SJSA1 (cell line): ENCODE measurements around the gene RBP2. TPM values are rescaled to one million over a fixed set of nuclear protein-coding genes. Genes with fewer than 3 reads are reported as not detected.
"Not testable (repeated sequence)": the region's sequence is repeated elsewhere in the genome, so short reads cannot be mapped to it uniquely, and the experiment has no call there.

Experiments
- DNase-seq, 2 experiments: peaks; one replicate each; pipeline ENCODE4 v3.0.0-alpha.2; 2015 to 2020; ENCODE audit warnings: low spot score in 2 of 2, low read depth in 1 of 2
- H3K27ac ChIP-seq: fragments of 250-450 bp; sonication (Bioruptor Pico); 2 replicates; pipeline ENCODE4 v1.5.1; 2020; ENCODE audit warnings: mild to moderate bottlenecking, moderate library complexity
- H3K27me3 ChIP-seq: fragments of 250-450 bp; sonication (Bioruptor Pico); replicated peaks from 2 replicates; pipeline ENCODE4 v1.5.1; 2020; ENCODE audit warnings: mild to moderate bottlenecking, moderate library complexity
- H3K36me3 ChIP-seq: fragments of 250-450 bp; sonication (Bioruptor Pico); 2 replicates; pipeline ENCODE4 v1.5.1; 2020; ENCODE audit warnings: mild to moderate bottlenecking
- H3K4me1 ChIP-seq: fragments of 250-450 bp; sonication (Bioruptor Pico); replicated peaks from 2 replicates; pipeline ENCODE4 v1.6.1; 2021; ENCODE audit warnings: mild to moderate bottlenecking
- H3K4me3 ChIP-seq: fragments of 250-450 bp; sonication (Bioruptor Pico); 2 replicates; pipeline ENCODE4 v1.5.1; 2020; ENCODE audit warnings: mild to moderate bottlenecking
- H3K9me3 ChIP-seq: fragments of 250-450 bp; sonication (Bioruptor Pico); replicated peaks from 2 replicates; pipeline ENCODE4 v1.5.1; 2020; ENCODE audit warnings: mild to moderate bottlenecking
- total RNA-seq: library from RNA; depleted of rRNA; stranded (reverse); fragments of >200 nt; shearing (Covaris generic); gene quantifications from 2 replicates; pipeline ENCODE4 v1.2.3, GENCODE V29; 2014; rRNA removed

Gene RBP2
- total RNA-seq, 1 experiment from 2014 or later, result not detected

DNA sequence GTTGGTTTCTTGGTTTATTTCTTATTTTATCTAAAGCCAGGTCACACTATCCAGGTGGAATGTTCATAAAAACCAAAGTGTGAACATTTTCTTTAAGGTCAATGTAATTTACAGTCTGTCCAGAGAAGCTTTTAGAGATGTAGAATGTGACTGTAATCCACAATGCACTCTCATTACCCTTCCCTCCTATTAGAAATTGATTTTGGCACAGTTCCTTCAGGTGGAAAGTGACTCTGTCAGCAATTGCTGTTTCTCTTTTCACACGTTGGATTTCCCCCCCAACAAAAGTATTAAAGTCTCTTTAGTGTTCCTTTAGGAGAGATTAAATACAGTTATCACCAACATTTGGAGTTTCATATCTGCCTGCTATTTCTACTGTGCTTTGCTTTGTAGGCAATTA is 55.3 kb downstream of the RBP2 start:
- no peaks in the 10 kb centered on the region for H3K27me3 ChIP-seq
- no peak overlapping the region for H3K4me3 ChIP-seq
- no peaks in the 10 kb centered on the region for H3K9me3 ChIP-seq
- DNase-seq, result no peak
- no peaks in the 10 kb centered on the region for H3K4me1 ChIP-seq
- H3K27ac ChIP-seq, result no peak overlapping the region
- H3K36me3 ChIP-seq, result no peaks in the 10 kb centered on the region

DNA sequence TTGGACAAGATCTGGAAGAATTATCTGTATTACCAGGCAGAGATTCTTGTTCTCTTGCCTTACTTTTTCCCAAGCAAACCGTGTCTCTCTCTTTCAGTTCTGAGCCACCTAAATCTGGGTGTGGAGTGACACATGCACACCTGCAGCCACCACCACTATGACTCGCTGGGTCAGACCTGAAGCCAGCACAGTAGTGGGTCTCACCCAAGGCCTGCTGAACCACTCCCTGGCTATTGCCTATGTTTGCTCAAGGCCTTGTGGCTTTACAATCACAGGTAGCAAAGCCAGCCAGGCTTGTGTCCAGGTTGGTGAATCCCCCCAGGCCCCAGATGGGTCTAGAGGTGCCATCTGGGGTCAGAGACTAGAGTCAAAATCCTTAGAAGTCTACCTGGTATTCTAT is 58.2 kb downstream of the RBP2 start:
- no peaks in the 10 kb centered on the region for H3K9me3 ChIP-seq
- H3K4me3 ChIP-seq, result no peak overlapping the region
- no peaks in the 10 kb centered on the region for H3K27me3 ChIP-seq
- no peak overlapping the region for H3K27ac ChIP-seq
- H3K36me3 ChIP-seq, result no peaks in the 10 kb centered on the region
- no peak for DNase-seq
- no peaks in the 10 kb centered on the region for H3K4me1 ChIP-seq

DNA sequence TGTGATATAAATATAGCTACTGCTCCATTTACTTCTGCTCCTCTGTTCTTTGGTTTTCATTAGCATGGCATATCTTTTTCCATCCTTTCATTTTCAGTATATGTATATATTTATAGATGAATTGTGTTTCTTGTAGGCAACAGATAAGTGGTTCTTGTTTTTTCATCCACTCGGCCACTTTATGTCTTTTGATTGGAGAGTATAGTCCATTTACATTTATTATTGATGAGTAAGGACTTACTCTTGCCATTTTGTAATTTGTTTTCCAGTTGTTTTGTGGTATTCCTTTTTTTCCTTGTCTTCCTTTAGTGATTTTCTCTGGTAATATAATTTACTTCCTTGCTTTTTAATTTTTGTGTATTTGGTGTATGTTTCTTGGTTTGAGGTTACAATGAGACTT is 60.0 kb downstream of the RBP2 start:
- Histone ChIP-seq H3K4me3 (no peak overlapping the region), H3K27ac (no peak overlapping the region), H3K4me1 (no peaks in the 10 kb centered on the region), H3K36me3 (no peaks in the 10 kb centered on the region), H3K27me3 (no peaks in the 10 kb centered on the region), H3K9me3 (no peaks in the 10 kb centered on the region)
- DNase-seq, result no peak

DNA sequence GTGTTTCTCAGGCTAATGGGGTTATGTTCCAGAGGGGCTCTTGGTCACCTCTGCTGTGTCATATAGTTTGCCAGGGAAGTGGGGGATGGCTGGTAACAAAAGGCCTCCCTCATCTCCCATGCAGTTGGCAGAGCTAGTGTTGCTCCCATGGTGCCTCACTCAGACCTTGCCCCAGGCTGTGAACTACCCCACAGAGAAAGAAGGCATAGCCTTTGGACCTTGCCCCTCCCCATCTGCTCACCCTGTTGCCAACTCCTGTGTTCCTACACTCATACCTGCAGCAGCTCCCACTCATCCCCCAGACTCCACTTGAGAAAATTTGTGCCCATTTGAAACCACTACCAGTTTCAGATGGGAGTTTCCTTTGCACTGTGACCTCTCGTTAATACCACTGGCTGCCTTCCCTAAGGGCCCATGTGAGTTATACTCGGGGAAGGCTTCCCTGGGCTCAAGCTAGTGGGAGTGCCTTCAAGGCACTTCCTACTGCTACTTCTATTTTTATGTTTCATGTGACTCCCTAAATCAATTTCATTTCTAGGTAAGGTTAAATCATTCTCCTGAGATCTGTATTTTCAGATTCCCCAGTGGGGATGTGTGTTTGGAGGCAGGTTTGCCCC is 61.6 kb downstream of the RBP2 start:
- Histone ChIP-seq H3K27ac (no peak overlapping the region), H3K4me1 (no peaks in the 10 kb centered on the region), H3K27me3 (no peaks in the 10 kb centered on the region), H3K36me3 (no peaks in the 10 kb centered on the region), H3K4me3 (no peak overlapping the region), H3K9me3 (no peaks in the 10 kb centered on the region)
- DNase-seq, result no peak

DNA sequence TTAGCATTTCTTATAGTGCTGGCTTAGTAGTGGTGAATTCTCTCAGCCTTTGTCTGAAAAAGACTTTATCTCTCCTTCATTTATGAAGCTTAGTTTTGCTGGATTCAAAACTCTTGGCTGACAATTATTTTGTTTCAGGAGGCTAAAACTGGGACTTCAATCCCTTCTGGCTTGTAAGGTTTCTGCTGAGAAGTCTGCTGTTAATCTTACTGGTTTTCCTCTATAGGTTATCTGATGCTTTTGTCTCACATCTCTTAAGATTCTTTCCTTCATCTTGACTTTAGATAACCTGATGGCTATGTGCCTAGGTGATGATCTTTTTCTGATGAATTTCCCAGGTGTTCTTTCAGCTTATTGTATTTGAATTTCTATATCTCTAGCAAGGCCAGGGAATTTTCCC is 63.4 kb downstream of the RBP2 start:
- DNase-seq, H3K27ac ChIP-seq, H3K36me3 ChIP-seq: not testable (repeated sequence)

More for the DNA sequence above, 63.4 kb downstream of the RBP2 start:
- H3K27me3 ChIP-seq, H3K4me3 ChIP-seq, H3K4me1 ChIP-seq, H3K9me3 ChIP-seq: not testable (repeated sequence)

Other genes starting within 250 kb of the RBP2 start
- 75.3 and 103 TPM in 2 replicates for gene MRPS22, start 132.5 kb downstream of the RBP2 start, total RNA-seq
- gene COPB2, start 86.9 kb downstream of the RBP2 start, total RNA-seq, result 113 and 126 TPM in 2 replicates
- 18.5 and 24.1 TPM in 2 replicates for gene RBP1, start 63.2 kb upstream of the RBP2 start, total RNA-seq
- not detected in 2 replicates for gene NMNAT3, start 201.5 kb upstream of the RBP2 start, total RNA-seq